HG03565 (cell line): ENCODE measurements around the gene PARS2.

Source experiments
- ATAC-seq: cut with Tn5 transposase; IDR thresholded peaks from one replicate; pipeline ENCODE4 v1.9.1; 2021; ENCODE audit warnings: mild to moderate bottlenecking, moderate library complexity; ENCODE audit not compliant: unreplicated experiment

The PARS2 gene

DNA sequence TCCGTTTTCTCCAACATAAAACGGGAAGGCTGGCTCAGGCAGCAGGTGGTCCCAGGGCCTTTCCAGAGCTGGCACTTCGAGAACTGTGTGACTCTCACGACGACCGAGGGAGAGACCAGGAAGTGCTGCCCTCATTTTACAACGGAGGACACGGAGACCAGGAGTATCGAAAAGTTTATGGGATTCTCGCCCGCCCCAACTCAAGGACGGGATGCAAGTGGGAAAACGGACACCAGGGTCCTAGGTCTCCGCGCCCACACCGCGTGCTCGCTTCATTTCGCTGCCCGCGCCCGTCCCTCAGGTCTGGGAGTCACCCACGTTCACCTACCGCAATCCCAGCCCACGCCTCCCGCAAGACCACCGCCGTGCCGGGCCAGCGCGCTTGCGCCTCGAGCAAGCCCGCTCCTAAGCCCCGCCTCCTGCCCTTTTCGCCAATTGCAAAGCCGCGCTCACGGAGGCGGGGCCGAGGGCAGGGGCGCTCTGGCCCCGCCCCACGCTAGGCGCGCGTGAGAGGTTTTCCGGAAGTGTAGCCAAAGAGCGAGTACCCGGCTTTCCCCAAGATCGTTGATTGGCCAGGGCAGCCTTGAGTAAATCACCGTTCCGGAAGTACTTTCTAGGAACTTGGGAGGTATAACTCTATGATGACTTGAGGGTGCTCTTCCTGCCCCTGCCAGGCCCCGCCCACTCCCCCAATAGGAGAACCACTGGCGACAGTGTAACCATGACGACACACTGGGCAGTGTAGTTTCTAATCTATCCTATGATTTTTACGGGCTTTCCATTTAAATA is at the start of gene PARS2:
TSS of gene PARS2 (minus strand) at position 391 of the 789 bp plus-strand sequence. CDS start 5,362 bp downstream, outside the sequence.
- peak; percentile 95 for ATAC-seq

- no peak for ATAC-seq
These were observed 49.8 kb upstream of the PARS2 start for GRCh38 chr1:54814126-54814498.

- no peak for ATAC-seq
These were observed 49.3 kb upstream of the PARS2 start for GRCh38 chr1:54813485-54814125.

- ATAC-seq, result peak; percentile 44
These were observed 48.6 kb upstream of the PARS2 start for GRCh38 chr1:54812801-54813484.

DNA sequence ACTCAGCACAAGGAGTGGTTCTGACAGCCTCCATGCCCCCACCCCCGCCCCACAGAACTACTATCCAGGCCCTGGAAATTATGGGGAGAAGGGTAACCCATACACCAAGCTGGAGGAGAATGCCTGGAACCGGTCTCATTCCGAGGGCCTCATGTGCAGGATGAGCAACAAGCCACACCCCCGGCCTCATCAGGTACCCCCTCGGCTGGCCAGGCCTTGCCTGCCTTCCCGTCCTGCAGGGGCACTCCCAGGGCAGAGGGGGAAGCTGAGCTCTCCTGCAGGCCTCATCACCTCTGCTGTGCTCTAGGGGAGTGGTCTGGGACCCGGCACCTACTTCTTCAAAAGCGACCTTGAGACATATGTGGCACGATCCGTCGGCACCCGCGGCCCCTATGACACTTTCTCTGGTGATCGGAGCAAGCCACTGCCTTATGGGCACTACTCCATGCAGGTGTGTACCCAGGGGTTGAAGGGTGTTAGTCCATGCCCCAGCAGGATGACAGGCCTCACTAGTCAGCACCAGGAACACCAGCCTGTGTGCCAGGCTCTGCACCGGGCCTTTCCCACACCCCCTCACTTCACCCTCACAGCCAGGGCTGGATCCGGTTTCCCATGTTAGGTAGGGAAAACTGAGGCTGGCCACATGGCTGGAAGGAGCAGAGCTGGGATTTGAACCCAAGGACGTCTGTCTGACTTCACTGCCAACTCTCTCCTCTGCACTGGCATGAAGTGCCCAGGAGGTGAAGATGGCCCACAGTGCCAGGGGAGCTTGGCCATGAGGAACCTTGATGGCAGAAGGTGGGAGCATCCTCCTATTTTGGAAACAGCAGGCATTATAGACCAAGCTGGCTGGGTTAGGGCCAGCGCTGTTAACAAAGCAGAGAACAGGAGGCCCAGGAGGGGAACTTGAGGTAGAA is 47.7 kb upstream of the PARS2 start:
- ATAC-seq, result no peak

- no peak for ATAC-seq
These were observed 46.7 kb upstream of the PARS2 start for GRCh38 chr1:54811066-54811465.

DNA sequence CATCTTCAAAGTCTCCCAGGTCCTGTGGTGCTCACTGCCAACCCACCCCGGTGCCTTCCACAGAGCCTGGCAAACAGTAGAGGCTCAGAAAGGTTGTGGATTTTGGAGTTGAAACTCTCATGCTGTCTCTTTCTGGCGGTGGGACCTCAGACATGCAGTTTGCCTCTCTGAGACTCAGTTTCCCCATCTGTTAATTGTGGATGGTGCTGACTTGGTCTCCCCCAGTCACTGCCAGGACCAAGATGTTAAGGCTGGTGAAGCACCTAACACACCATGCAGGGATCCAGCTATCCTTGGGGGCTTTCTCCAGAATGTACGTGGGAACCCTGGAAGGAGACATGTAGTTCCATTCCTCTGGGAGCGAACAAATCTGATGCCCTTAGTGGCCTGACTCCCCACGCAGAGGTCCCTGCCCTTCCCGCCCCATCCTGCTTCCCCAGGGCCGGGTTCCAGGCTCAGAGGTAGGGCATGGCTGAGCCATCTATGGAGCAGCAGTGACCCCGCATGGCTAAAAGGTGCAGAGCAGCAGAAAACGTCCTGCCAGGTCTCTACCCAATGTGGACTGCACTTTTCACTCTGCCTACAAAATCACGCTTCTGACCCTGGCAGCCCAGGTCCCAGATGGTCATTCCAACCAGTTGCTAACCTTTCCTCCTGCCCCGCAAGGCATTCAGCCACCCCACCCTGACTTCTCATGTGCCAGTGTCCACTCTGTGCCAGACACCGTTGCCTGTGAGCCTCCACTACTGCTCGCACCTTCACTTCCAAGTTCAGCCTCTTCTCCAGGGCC is 46.0 kb upstream of the PARS2 start:
- peak; percentile 50 for ATAC-seq

- ATAC-seq, result no peak
These were observed 45.3 kb upstream of the PARS2 start for GRCh38 chr1:54809496-54810074.

DNA sequence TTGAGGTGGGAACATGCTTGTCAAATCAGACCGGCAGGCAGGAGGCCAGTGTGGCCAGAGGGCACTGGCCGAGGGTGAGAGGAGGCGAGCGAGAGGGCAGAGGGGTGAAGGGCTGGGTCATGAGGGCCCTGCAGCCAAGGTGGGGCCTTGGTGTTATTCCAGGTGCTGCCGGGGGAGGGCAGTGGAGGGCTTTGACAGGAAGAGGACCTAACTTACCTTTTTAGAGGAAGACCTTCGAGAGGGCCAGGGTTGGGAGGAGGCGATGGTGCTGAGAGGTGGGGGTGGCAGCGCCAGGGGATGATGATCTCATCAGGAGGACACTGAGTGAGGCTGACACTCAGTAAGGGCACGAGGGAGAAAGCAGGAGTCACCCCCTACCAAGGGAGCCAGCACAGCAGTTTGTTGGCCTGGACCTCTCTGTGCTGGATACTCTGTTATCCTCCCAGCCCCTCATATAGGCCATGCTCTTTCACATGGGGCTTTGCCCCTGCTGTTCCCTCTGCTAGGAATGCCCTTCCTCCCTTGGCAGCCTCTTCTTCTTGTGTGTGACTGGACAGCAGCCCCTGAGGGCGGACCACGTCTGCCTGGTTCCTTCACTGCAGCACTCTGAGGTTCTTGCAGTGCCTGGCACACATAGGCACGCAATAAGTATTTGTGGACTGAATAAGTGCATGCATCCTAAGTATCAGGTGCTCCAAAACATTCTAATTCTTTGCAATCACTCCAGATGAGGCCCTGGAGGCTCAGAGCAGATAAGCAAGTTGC is 44.3 kb upstream of the PARS2 start:
- ATAC-seq, result no peak

GRCh38 chr1:54807756-54808155 is 43.4 kb upstream of the PARS2 start:
- no peak for ATAC-seq

- ATAC-seq, result no peak
These were observed 42.7 kb upstream of the PARS2 start for GRCh38 chr1:54806931-54807611.

- ATAC-seq, result no peak
These were observed 41.7 kb upstream of the PARS2 start for GRCh38 chr1:54805981-54806381.

- no peak for ATAC-seq
These were observed 41.1 kb upstream of the PARS2 start for GRCh38 chr1:54805466-54805865.

DNA sequence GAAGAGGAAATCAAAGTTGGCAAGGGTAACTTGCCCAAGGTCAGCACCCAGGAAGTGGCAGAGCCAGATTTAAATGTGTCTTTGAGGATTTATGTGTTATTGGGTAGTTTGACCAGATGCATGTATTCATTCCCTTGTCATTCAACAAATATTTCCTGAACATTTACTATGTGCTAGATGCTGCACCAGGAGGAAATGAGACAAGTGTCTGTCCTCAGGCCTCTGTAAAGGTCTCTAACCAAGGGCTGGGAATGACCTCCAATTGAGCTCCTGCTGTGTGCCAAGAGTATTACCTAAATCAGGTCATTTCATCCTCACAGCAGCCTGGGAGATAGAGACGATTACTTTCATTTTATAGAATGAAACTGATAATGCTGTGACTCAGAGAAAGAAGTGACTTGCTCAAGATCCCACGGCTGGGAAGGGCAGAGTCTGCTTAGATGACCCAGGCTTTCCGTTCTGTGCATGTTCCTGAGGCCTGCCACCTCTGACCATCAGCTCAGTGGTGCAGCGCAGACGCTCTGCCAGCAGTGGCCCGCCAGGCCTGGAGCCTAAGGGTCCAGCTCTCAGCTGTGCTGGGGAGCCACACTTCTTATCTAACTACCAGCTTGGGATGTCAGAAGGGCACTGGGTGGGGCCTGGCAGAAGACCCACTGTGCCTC is 40.3 kb upstream of the PARS2 start:
- no peak for ATAC-seq

DNA sequence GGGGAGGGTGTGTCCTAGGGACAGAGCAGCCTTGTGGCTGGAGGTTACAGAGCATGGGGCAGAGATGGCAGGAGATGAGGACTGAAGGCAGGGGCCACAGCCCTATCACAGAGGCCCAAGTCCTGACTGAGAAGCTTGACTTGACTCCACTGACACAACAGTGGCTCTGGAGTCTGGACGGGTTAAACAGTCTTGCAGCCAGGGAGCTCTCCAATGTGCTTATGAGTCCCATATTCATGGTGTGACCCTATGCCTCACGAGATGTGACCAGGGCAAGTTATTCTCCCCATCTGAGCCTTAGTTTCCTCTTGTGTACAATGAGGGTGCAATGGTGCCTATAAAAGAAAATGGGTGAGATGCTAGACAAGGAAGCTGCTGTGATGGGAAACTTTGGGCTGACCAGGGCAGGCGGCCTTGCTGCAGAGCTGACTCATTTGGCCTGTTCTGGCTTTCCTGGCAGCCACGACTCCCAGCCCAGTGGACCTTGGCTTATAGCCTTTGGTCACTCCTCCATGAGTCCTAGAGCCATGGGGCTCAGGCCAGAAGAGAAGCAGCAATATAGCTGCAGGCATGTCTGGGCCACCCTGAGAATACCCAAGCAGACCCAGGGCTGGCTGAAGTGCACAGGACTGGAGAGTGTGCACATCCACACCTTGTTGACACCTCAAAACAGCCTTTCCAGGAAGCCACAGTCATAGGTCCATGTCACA is 39.6 kb upstream of the PARS2 start:
- ATAC-seq, result no peak

DNA sequence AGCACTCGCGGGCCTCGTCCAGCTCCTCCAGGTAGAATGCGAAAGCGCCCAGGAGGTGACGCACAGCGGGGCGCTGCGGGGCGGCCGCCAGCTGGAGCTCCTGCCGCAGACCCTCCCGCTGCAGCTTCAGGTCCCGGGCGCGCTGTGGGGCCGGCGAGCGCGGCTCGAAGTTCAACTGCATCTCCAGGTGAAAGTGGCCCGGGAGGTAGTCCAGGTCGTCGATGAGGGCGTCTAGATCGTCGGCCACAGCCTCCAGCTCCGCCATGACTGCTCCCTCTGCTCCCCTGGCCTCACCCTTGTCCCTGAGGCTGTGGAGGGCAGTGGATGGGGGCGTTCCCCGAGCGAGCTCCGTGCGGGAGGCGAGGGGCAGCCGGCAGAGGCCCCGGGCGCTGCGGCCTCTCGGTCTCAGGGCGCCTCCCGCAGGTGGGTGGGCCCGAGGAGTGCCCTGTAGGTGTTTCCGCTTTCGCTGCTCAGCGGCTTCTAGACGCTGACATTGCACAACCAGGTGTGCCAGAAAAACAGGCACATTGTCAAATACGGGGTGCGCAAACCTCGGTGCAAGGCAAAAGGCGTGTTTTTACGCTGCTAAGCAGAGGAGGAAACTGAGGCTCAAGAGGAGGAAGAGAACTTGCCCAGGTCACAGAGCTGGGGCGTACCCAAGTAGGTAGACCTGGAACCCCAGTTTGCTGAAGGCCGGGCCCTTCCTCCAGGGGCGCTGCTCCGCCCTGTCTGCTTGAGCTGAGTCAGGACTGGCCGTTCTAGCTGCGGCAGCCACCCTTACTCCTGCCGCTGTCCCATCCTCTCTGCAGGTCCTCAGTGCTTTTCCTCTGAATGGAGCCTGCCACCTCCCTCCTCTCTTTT is 36.8 kb upstream of the PARS2 start, which contains the start of gene TTC22:
TSS of gene TTC22 (minus strand) at position 425 of the 861 bp plus-strand sequence. CDS start at position 265, 160 bp downstream.
- ATAC-seq, result peak; percentile 60
